Kidney (tissue), 14 donors: Measurements from ENCODE around the gene RAF1. TPM values are rescaled to one million over a fixed set of nuclear protein-coding genes. Genes with fewer than 3 reads are reported as not detected.

Experiments used
- DNase-seq, 5 donors: peaks; one replicate each; pipeline ENCODE4 v3.0.0-alpha.2; 2013 to 2020
- FAIRE-seq: peaks from 2 replicates; lab custom pipeline; 2012; peaks lifted over from hg19 to GRCh38; lab: Jason Lieb, UNC
- H3K27ac ChIP-seq, 2 donors: one replicate each; pipeline ENCODE4 v1.7.0; 2013; ENCODE audit warnings: low read depth in 2 of 2, low read length in 2 of 2, inconsistent platforms in 1 of 2
- H3K27me3 ChIP-seq: one replicate; pipeline ENCODE4 v1.7.1; 2013; ENCODE audit warnings: low read length, inconsistent platforms; ENCODE audit not compliant: control insufficient read depth, insufficient read depth
- H3K36me3 ChIP-seq, 3 donors: one replicate each; pipeline versions ENCODE4 v1.7.0 to v1.7.1; 2013; ENCODE audit warnings: low read length in 3 of 3, control low read depth in 1 of 3, inconsistent platforms in 1 of 3; ENCODE audit not compliant: insufficient read depth in 3 of 3, control insufficient read depth in 2 of 3
- H3K4me1 ChIP-seq, 3 donors: one replicate each; pipeline versions ENCODE4 v1.7.0 to v1.7.1; 2013; ENCODE audit warnings: low read length in 3 of 3, inconsistent platforms in 1 of 3, low read depth in 1 of 3; ENCODE audit not compliant: control insufficient read depth in 2 of 3, insufficient read depth in 2 of 3
- H3K4me3 ChIP-seq, 3 donors: one replicate each; pipeline versions ENCODE4 v1.7.0 to v1.8.1; 2013; ENCODE audit warnings: low read length in 3 of 3, control low read depth in 1 of 3, inconsistent platforms in 1 of 3
- H3K9ac ChIP-seq, 3 donors: one replicate each; pipeline versions ENCODE4 v1.7.0 to v1.7.1; 2013; ENCODE audit warnings: low read length in 3 of 3, control low read depth in 1 of 3, inconsistent platforms in 1 of 3
- H3K9me3 ChIP-seq, 3 donors: one replicate each; pipeline versions ENCODE4 v1.7.0 to v1.7.1; 2013; ENCODE audit warnings: low read length in 3 of 3, control low read depth in 1 of 3, inconsistent platforms in 1 of 3; ENCODE audit not compliant: control insufficient read depth in 2 of 3, insufficient read depth in 1 of 3
- intact Hi-C: fragments of 100-400 bp; cut with DNase I; formaldehyde crosslinking; loops from one replicate; pipeline ENCODE4 v1.11.1; 2022
- polyA plus RNA-seq: library from polyadenylated mRNA; stranded (reverse); fragments of 350-450 nt; fragmentation: Illumina TruSeq; extraction: RNeasy Lipid Tissue Mini Kit (QIAGEN cat#74804); gene quantifications from one replicate; pipeline ENCODE4 v1.2.3, GENCODE V29; 2014; ENCODE audit warnings: low read depth, low replicate concordance; ENCODE audit not compliant: insufficient read depth
- total RNA-seq: library from RNA; stranded (reverse); fragmentation: NEBNext Ultra II Directional; extraction: Animal tissue kit (Norgen Biotek cat#: 25700); gene quantifications from one replicate; pipeline ENCODE4 v1.2.1, GENCODE V29; 2021
- TF ChIP-seq, protein P1 (sequence below): IDR thresholded peaks from 3 replicates; pipeline ENCODE4 v1.5.1; 2012; ENCODE audit warnings: mild to moderate bottlenecking, moderate library complexity, borderline replicate concordance; ENCODE audit not compliant: insufficient read depth; ENCODE audit errors: extremely low read depth
- donor health status: control.
- donor health status: control.
- donor health status: control.
- donor health status: control.
- donor health status: control.
- donor health status: DM: yes; HTN: yes; CAD: no.
- donor health status: Normal renal cell carcinoma (clear cell type).

Gene RAF1
- total and polyA plus RNA-seq, 2 donors from 2014 or later, result 53.0 to 79.6 TPM

DNA sequence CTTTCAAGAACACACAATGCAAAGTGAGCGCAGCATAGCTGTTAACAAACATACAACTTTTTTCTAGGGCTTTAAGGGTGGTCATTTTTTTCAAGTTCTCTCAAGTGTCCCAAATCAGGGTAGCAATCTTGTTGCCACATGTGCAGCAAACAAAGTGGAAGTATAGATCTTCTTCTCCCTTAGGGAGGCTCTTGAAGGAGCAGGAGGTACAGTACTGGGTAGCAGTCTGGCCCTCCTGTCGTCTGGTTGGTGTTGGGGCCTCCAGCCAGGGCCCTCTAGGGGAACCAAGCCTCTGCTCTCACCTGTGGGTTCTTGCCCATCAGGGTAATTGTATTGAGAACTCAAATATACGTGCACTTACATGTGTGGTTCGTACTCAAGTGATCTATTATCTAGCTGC lies 81.2 kb downstream of the RAF1 start:
- Histone ChIP-seq H3K9ac (no peak overlapping the region), H3K9me3 (no peaks in the 10 kb centered on the region), H3K27me3 (no peaks in the 10 kb centered on the region), H3K27ac (peak overlapping the region in 1 of 2 donors; percentile 30), H3K4me1 (peaks cover 0 to 7% (median 0%) of the 10 kb centered on the region in 3 donors), H3K36me3 (peaks cover 6 to 34% (median 25%) of the 10 kb centered on the region in 3 donors), H3K4me3 (no peak overlapping the region)
- TF ChIP-seq, protein P1, sequence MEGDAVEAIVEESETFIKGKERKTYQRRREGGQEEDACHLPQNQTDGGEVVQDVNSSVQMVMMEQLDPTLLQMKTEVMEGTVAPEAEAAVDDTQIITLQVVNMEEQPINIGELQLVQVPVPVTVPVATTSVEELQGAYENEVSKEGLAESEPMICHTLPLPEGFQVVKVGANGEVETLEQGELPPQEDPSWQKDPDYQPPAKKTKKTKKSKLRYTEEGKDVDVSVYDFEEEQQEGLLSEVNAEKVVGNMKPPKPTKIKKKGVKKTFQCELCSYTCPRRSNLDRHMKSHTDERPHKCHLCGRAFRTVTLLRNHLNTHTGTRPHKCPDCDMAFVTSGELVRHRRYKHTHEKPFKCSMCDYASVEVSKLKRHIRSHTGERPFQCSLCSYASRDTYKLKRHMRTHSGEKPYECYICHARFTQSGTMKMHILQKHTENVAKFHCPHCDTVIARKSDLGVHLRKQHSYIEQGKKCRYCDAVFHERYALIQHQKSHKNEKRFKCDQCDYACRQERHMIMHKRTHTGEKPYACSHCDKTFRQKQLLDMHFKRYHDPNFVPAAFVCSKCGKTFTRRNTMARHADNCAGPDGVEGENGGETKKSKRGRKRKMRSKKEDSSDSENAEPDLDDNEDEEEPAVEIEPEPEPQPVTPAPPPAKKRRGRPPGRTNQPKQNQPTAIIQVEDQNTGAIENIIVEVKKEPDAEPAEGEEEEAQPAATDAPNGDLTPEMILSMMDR, result no peak
- DNase-seq (no peak), FAIRE-seq (no peak)
- intact Hi-C loops, result no loop called here

DNA sequence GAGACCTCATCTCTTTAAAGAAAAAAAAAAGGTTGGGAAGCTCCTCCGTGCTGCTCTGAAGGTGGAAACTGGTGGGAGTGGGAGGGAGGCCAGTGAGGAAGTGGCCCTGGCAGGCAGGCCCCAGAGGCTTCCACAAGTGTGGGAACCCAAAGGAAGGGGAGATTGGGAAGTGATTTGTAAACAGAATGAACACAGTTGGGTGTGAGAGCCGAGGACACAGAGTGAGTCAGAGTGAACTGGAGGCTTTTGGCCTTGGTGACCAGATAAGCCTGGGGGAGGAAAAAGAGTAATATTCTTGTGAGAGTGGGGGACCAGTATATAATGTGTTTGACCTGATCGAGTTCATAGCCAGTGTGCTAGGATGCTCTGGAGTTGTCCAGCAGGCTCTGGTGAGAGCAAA lies 84.0 kb downstream of the RAF1 start:
- TF ChIP-seq, protein P1, result no peak
- H3K36me3 ChIP-seq, result peaks cover 0 to 53% (median 33%) of the 10 kb centered on the region in 3 donors
- H3K27me3 ChIP-seq, result no peaks in the 10 kb centered on the region
- no peak for FAIRE-seq
- peaks cover 0 to 7% (median 0%) of the 10 kb centered on the region in 3 donors for H3K4me1 ChIP-seq
- H3K27ac ChIP-seq, result no peak overlapping the region
- intact Hi-C loops, result no loop called here
- DNase-seq, result no peak
- H3K9ac ChIP-seq, result no peak overlapping the region
- no peak overlapping the region for H3K4me3 ChIP-seq
- H3K9me3 ChIP-seq, result no peaks in the 10 kb centered on the region

GRCh38 chr3:12579456-12579855 lies 84.5 kb downstream of the RAF1 start:
- Histone ChIP-seq H3K4me3 (no peak overlapping the region), H3K36me3 (peaks cover 2 to 53% (median 33%) of the 10 kb centered on the region in 3 donors), H3K27ac (no peak overlapping the region), H3K9ac (no peak overlapping the region), H3K27me3 (no peaks in the 10 kb centered on the region), H3K9me3 (no peaks in the 10 kb centered on the region), H3K4me1 (peaks cover 0 to 7% (median 0%) of the 10 kb centered on the region in 3 donors)
- FAIRE-seq (no peak), DNase-seq (no peak)
- TF ChIP-seq, protein P1, result no peak
- intact Hi-C loops, result no loop called here

- no peak overlapping the region for H3K27ac ChIP-seq
- no peaks in the 10 kb centered on the region for H3K27me3 ChIP-seq
- H3K9ac ChIP-seq, result no peak overlapping the region
- H3K36me3 ChIP-seq, result peaks cover 5 to 53% (median 33%) of the 10 kb centered on the region in 3 donors
- TF ChIP-seq, protein P1, result no peak
- H3K4me1 ChIP-seq, result peaks cover 0 to 2% (median 0%) of the 10 kb centered on the region in 3 donors
- DNase-seq (no peak), FAIRE-seq (no peak)
- intact Hi-C loops, result no loop called here
- H3K4me3 ChIP-seq, result no peak overlapping the region
- no peaks in the 10 kb centered on the region for H3K9me3 ChIP-seq
Observed at GRCh38 chr3:12578742-12579141, 85.2 kb downstream of the RAF1 start.
